Activated naive CD4-positive, alpha-beta T cell treated with anti-CD3 and anti-CD28 coated beads for 36 hours (primary cell): ENCODE data around the gene LTN1. TPM values are rescaled to one million over a fixed set of nuclear protein-coding genes. Genes with fewer than 3 reads are reported as not detected.
"Not testable (repeated sequence)": the region's sequence is repeated elsewhere in the genome, so short reads cannot be mapped to it uniquely, and the experiment has no call there.

Source experiments
- CTCF ChIA-PET: fragments of 350-600 bp; sonication (Branson Sonifier 250); formaldehyde crosslinking; loops from one replicate; lab custom pipeline; 2021; ENCODE audit warnings: antibody characterized with exemption; lab: Charles Lee
- DNase-seq: peaks from one replicate; pipeline ENCODE4 v3.0.0-alpha.2; 2020
- H3K27ac Mint-ChIP-seq: one replicate; pipeline ENCODE4 v1.8.0; 2021; ENCODE audit warnings: mild to moderate bottlenecking, mixed read lengths
- H3K27me3 Mint-ChIP-seq: one replicate; pipeline ENCODE4 v1.8.0; 2021; ENCODE audit warnings: low read depth, mixed read lengths
- H3K36me3 Mint-ChIP-seq: one replicate; pipeline ENCODE4 v1.8.0; 2021; ENCODE audit warnings: low read depth, mixed read lengths
- H3K4me1 Mint-ChIP-seq: one replicate; pipeline ENCODE4 v1.8.0; 2021; ENCODE audit warnings: low read depth, mixed read lengths
- H3K4me3 Mint-ChIP-seq: one replicate; pipeline ENCODE4 v1.8.0; 2021; ENCODE audit warnings: mild to moderate bottlenecking, moderate library complexity, mixed read lengths
- H3K9me3 Mint-ChIP-seq: one replicate; pipeline ENCODE4 v1.8.0; 2021; ENCODE audit warnings: mixed read lengths
- intact Hi-C: fragments of 100-400 bp; cut with micrococcal nuclease; formaldehyde crosslinking; loops from one replicate; pipeline ENCODE4 v1.15.1; 2023
- total RNA-seq, 2 experiments: library from RNA; stranded (reverse); gene quantifications; one replicate each; pipeline ENCODE4 v1.2.3, GENCODE V29; 2021

The LTN1 gene
- total RNA-seq, 2 experiments from 2014 or later = 18.5 to 21.2 TPM

DNA sequence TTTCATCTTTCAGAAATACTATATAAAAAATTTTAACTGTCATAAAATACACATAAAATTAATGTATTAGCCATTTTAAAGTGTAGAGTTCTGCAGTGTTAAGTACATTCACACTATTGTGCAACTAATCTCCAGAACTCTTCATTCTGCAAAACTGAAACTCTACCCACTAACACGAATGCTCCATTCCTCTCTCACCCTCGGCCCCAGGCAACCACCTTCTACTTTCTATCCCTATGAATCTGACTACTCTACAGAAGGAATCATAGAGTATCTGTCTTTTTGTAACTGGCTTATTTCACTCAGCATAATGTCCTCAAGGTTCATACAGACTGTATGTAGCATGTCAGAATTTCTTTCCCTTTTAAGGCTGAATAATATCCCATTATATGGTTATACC, 43.4 kb downstream of the LTN1 start:
- Mint-ChIP-seq H3K4me1 (peaks cover 8% of the 10 kb centered on the region), H3K9me3 (no peaks in the 10 kb centered on the region), H3K36me3 (peaks cover 15% of the 10 kb centered on the region), H3K27ac (no peak overlapping the region), H3K27me3 (no peaks in the 10 kb centered on the region), H3K4me3 (no peak overlapping the region)
- CTCF ChIA-PET = no interaction called here
- intact Hi-C loops = no loop called here
- no peak for DNase-seq

DNA sequence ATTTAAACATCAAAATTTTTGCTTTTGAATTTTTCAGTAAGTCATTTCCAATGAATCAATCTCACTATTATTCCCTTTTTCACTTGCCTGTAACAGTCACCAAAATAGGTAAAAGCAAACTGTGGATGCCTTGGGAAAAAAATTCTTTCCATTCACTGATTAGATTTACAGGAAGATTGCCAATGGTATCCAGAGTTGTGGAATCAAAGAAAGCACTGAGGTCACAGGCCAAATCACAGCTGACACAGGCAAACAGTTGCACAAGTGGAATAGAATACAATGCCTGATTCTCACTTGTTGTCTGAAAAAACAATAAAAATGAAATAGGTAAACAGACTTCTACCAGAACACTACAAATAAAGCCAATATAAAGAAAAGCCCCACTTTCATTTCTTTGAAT, 48.4 kb downstream of the LTN1 start:
- Mint-ChIP-seq H3K27me3 (no peaks in the 10 kb centered on the region), H3K4me1 (no peaks in the 10 kb centered on the region), H3K9me3 (no peaks in the 10 kb centered on the region), H3K27ac (no peak overlapping the region), H3K4me3 (no peak overlapping the region), H3K36me3 (peaks cover 16% of the 10 kb centered on the region)
- no peak for DNase-seq
- CTCF ChIA-PET = interaction anchor here (0.6 to 1.2 kb wide), 2 partner anchors 199 to 259 kb away, joined by 3 read pairs; no protein-coding TSS in a partner anchor
- intact Hi-C loops = no loop called here

DNA sequence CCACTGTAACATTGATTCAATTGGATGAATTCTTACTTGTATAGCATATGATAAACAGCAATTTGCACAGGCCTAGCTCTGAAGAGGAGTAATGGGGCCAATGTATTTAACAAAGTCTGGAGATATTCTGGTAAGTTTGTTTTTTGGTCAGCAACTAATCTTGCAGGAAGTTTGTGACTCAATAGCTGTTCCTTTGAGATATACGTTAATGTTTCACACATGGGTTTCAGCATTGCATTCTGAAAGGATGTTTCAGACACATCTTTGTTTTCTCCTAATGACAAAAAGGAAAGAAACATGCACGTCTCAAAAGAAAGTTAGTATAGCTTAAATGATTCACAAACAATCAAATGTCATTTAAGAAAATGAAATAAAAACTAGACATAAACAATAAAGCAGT, 49.0 kb downstream of the LTN1 start:
- peaks cover 19% of the 10 kb centered on the region for H3K36me3 Mint-ChIP-seq
- no peaks in the 10 kb centered on the region for H3K27me3 Mint-ChIP-seq
- H3K9me3 Mint-ChIP-seq = no peaks in the 10 kb centered on the region
- H3K27ac Mint-ChIP-seq = no peak overlapping the region
- no peak for DNase-seq
- H3K4me3 Mint-ChIP-seq = no peak overlapping the region
- no peaks in the 10 kb centered on the region for H3K4me1 Mint-ChIP-seq
- intact Hi-C loops = no loop called here
- CTCF ChIA-PET = interaction anchor here (1.2 kb wide), 1 partner anchor 199 kb away, joined by 3 read pairs; no protein-coding TSS in a partner anchor

DNA sequence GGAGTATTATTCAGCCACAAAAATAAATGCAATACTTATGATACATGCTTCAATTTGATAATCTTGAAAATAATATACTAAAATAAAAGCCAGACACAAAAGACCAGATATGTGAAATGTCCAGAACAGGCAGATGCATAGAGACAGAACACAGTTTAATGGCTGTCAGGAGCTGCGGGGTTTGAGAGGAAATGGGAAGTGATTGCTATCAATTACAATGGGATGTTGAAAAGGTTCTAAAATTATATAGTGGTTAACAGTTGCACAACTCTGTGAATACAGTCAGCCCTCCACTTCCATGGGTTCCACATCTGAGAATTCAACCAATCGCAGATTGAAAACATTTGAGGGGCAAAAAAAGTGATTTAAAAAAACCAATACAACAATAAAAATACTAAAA, 54.0 kb downstream of the LTN1 start:
- H3K4me1 Mint-ChIP-seq = no peaks in the 10 kb centered on the region
- CTCF ChIA-PET = interaction anchor here (0.5 to 1.9 kb wide), 6 partner anchors 27 to 193 kb away, joined by 3 to 16 read pairs (median 4); no protein-coding TSS in a partner anchor
- DNase-seq = no peak
- no peak overlapping the region for H3K4me3 Mint-ChIP-seq
- H3K36me3 Mint-ChIP-seq = peaks cover 33% of the 10 kb centered on the region
- H3K9me3 Mint-ChIP-seq = no peaks in the 10 kb centered on the region
- H3K27ac Mint-ChIP-seq = no peak overlapping the region
- H3K27me3 Mint-ChIP-seq = no peaks in the 10 kb centered on the region
- intact Hi-C loops = no loop called here

DNA sequence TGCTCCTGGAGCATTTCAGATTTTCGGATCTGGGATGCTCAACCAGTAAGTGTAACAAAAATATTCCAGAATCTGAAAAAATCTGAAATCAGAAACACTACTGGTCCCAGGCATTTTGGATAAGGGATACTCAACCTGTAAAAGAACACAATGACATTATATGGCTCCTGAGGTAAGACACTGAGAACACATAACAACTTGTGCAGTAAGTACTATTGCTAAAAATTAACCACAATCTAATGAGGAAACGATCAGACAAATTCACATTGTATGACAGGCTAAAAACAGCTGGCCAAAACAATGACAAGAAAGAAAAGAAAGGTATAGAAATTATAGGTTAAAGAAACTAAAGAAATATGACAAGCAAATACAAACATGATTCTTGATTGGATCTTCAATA, 54.9 kb downstream of the LTN1 start:
- no peak for DNase-seq
- Mint-ChIP-seq H3K9me3 (no peaks in the 10 kb centered on the region), H3K27ac (no peak overlapping the region), H3K4me3 (no peak overlapping the region), H3K27me3 (no peaks in the 10 kb centered on the region), H3K4me1 (no peaks in the 10 kb centered on the region), H3K36me3 (peaks cover 35% of the 10 kb centered on the region)
- CTCF ChIA-PET = interaction anchor here (1.0 kb wide), 1 partner anchor 14 kb away, joined by 3 read pairs; no protein-coding TSS in a partner anchor
- intact Hi-C loops = no loop called here

DNA sequence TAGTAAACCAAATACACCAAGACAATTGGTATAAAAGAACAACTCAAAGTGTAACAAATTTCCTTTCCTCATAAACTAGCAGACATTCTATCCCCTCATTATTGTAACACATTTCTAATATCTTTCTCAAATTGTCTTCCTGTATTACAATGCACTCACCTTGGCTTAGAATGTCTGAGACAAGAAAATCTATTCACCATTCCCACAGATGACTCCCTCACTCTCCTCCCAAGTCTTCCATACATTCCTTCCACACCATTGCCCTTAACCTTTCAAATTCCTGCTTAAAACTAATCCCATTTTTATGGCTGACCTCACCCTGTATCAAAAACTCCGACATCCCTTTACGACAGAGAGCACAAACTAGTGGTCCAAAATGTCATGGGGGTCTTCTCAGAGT, 56.0 kb downstream of the LTN1 start:
- no peak overlapping the region for H3K4me3 Mint-ChIP-seq
- H3K36me3 Mint-ChIP-seq = peaks cover 32% of the 10 kb centered on the region
- H3K27ac Mint-ChIP-seq = no peak overlapping the region
- no peaks in the 10 kb centered on the region for H3K27me3 Mint-ChIP-seq
- no peaks in the 10 kb centered on the region for H3K9me3 Mint-ChIP-seq
- no peak for DNase-seq
- no peaks in the 10 kb centered on the region for H3K4me1 Mint-ChIP-seq
- CTCF ChIA-PET = interaction anchor here (1.0 kb wide), 1 partner anchor 15 kb away, joined by 3 read pairs; no protein-coding TSS in a partner anchor
- intact Hi-C loops = no loop called here

DNA sequence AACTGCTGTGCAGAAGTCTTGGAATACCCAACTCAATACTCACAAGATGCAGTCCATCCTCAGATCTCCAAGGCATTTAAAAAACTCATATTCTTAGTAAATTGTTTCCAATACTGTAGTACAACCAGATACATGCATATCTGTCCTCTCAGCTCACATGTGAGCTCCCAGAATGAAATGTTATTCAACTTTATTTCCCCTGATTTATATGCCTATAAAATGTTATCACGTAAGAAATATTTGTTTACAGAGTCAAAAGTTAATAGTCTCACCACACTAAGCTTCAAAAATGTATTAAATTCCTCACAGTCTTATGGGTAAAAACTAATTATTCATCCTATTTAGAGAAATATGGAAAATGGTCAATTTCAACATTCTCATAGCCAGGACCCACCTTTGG, 56.6 kb downstream of the LTN1 start:
- H3K36me3 Mint-ChIP-seq = peaks cover 33% of the 10 kb centered on the region
- no peak overlapping the region for H3K4me3 Mint-ChIP-seq
- no peak overlapping the region for H3K27ac Mint-ChIP-seq
- no peaks in the 10 kb centered on the region for H3K27me3 Mint-ChIP-seq
- no peak for DNase-seq
- intact Hi-C loops = no loop called here
- no peaks in the 10 kb centered on the region for H3K4me1 Mint-ChIP-seq
- CTCF ChIA-PET = no interaction called here
- no peaks in the 10 kb centered on the region for H3K9me3 Mint-ChIP-seq

DNA sequence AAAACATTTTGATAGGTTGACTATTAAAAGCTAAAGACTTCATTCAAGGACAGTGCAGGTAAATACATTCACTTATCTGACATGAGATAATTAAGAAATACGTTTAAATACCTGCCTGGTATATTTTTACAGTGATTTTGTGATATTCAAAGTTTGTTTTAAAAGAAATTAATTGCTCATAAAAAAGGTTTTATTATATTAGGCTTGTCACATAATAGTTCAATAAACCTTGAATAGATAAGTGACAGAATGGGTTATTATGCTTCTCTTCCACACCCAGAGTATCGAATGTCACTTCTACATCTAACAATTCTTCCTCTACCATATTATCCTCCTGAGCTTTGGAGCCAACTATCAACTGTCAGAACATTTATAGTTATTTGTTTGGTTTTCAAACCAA, 60.0 kb downstream of the LTN1 start:
- intact Hi-C loops = no loop called here
- H3K36me3 Mint-ChIP-seq = peaks cover 28% of the 10 kb centered on the region
- no peak overlapping the region for H3K4me3 Mint-ChIP-seq
- CTCF ChIA-PET = no interaction called here
- no peak overlapping the region for H3K27ac Mint-ChIP-seq
- no peaks in the 10 kb centered on the region for H3K27me3 Mint-ChIP-seq
- no peaks in the 10 kb centered on the region for H3K4me1 Mint-ChIP-seq
- no peaks in the 10 kb centered on the region for H3K9me3 Mint-ChIP-seq
- no peak for DNase-seq

DNA sequence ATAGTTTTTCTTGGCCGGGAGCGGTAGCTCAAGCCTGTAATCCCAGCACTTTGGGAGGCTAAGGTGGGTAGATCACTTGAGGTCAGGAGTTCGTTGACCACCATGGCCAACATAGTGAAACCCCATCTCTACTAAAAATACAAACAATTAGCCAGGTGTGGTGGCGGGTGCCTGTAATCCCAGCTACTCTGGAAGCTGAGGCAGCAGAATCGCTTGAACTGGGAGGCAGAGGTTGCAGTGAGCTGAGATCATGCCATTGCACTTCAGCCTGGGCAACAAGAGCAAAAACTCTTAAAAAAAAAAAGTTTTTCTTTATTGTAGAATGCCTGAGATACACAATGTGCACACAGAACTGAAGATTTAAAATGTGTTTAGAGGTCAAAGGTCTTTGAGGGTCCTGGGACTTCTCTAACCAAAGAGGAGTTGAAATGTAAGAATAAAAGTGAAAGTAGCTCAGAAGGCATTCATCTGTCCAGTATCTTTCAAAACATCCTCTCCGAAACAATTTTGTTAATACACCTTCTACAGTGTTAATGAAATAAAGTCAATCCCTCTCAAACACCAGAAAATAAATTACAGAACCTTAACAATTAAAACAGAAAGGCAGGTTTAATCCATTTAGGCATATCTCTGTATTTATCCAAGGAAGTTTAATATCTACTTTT, 60.8 kb downstream of the LTN1 start:
- H3K27me3 Mint-ChIP-seq, H3K27ac Mint-ChIP-seq, H3K4me3 Mint-ChIP-seq, H3K9me3 Mint-ChIP-seq, intact Hi-C loops, H3K4me1 Mint-ChIP-seq, DNase-seq: not testable (repeated sequence)
- peaks cover 27% of the 10 kb centered on the region for H3K36me3 Mint-ChIP-seq
- CTCF ChIA-PET = interaction anchor here (1.0 to 1.1 kb wide), 2 partner anchors 8 to 187 kb away, joined by 6 read pairs; no protein-coding TSS in a partner anchor

DNA sequence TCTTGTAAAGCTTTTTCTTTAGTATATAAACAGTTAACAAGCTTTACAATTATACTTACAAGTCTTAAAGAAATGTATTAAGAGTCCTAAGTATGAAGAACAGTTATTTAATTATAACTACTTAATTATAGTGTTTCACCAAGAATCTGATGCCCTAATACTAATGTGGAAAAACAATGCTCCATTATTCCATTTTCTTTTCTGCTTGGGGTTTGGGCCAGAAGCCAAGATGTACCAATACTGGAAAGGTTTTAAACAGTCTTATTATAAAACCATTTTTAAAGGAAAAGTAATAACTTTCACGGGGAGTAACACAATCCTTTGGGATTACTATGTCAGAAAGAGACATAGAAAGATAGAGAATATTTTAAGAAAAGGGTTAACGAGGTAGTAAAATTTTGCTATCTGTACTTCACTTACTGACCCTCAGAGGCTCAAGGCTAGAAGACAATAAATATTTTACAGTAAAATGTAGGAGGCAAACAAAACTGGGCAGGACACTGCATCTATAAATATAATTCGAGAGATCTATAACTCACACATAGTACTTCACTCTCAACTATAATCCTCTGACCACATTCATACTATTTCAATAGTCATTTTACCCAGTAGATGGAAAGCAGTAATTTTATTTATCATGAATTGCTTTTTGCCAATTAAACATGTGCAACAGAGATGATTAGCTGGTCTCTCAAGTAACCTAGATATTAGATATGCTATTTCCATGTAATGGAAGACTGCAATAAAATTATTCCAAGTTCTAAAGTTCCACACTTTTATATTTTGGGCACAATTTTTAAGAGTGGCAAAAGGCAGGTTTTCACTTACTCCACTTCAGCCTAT, 63.9 kb downstream of the LTN1 start:
- CTCF ChIA-PET = interaction anchor here (0.6 to 1.0 kb wide), 2 partner anchors 14 to 28 kb away, joined by 3 read pairs; no protein-coding TSS in a partner anchor
- H3K36me3 Mint-ChIP-seq = peaks cover 25% of the 10 kb centered on the region
- intact Hi-C loops = no loop called here
- no peak overlapping the region for H3K4me3 Mint-ChIP-seq
- no peaks in the 10 kb centered on the region for H3K27me3 Mint-ChIP-seq
- H3K27ac Mint-ChIP-seq = no peak overlapping the region
- H3K9me3 Mint-ChIP-seq = no peaks in the 10 kb centered on the region
- no peaks in the 10 kb centered on the region for H3K4me1 Mint-ChIP-seq
- DNase-seq = no peak

DNA sequence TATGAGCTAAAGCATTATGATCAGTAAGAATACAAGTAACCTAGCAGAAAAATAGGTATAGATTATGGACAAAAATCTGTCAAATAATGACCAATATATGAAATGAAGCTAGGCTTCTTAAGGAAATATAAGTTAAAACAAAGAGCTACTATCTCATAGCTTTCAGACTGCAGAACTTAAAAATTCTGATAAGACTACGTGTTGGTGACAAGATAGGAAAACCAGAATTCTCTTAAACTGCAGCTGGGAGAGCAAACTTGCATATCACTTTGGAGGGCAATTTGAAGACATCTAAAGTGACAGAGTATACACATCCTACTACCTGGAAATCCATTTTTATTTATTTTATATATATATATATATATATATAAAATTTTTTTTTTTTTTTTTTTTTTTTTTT, 65.5 kb downstream of the LTN1 start:
- no peaks in the 10 kb centered on the region for H3K27me3 Mint-ChIP-seq
- no peak overlapping the region for H3K27ac Mint-ChIP-seq
- no peaks in the 10 kb centered on the region for H3K9me3 Mint-ChIP-seq
- intact Hi-C loops = no loop called here
- no peak for DNase-seq
- CTCF ChIA-PET = interaction anchor here (0.6 to 0.7 kb wide), 3 partner anchors 91 to 142 kb away, joined by 3 to 4 read pairs (median 4); no protein-coding TSS in a partner anchor
- H3K36me3 Mint-ChIP-seq = peaks cover 23% of the 10 kb centered on the region
- H3K4me1 Mint-ChIP-seq = no peaks in the 10 kb centered on the region
- H3K4me3 Mint-ChIP-seq = no peak overlapping the region

DNA sequence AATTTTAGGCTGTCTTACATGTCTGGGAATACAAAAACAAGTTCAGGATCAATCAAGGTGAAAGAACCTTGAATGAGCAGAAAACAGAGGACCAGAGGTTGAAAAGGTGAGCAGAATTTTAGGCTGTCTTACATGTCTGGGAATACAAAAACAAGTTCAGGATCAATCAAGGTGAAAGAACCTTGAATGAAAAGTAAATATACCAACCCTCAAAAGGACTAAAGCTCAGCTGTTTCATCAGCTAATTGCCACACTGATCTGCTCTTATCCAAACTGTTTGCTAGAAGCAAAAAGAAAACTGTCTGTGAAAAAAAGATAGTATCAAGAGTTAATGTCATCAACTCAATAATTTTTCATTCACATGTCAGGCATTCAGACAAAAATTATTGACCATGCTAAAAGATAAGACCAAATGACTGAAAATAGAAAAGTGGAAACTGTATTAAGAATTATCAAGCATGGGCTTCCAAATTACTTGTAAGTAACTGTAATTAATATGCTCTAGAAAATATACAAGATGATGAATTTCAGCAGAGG, 69.2 kb downstream of the LTN1 start:
- peaks cover 15% of the 10 kb centered on the region for H3K36me3 Mint-ChIP-seq
- H3K9me3 Mint-ChIP-seq = no peaks in the 10 kb centered on the region
- intact Hi-C loops = no loop called here
- DNase-seq = no peak
- no peaks in the 10 kb centered on the region for H3K4me1 Mint-ChIP-seq
- no peak overlapping the region for H3K4me3 Mint-ChIP-seq
- CTCF ChIA-PET = interaction anchor here (0.6 to 1.2 kb wide), 2 partner anchors 178 kb away, joined by 3 read pairs; no protein-coding TSS in a partner anchor
- no peak overlapping the region for H3K27ac Mint-ChIP-seq
- no peaks in the 10 kb centered on the region for H3K27me3 Mint-ChIP-seq
